ENCODE results near the gene GNAQ.

- TF ChIP-seq CTCF (IDR thresholded peaks at IDR 0.05 in 2 of 3, conservative IDR thresholded peaks at IDR 0.05 in 1 of 3; ENCODE audit: borderline replicate concordance in 1 of 3, insufficient read depth in 1 of 3, low read depth in 2 of 3, low read length in 2 of 3), result no peak
- TF ChIP-seq POLR2A (IDR thresholded peaks at IDR 0.05; ENCODE audit: borderline replicate concordance, extremely low read depth, insufficient read depth, insufficient read length), result no peak
- no peak for TF ChIP-seq EZH2 (IDR thresholded peaks at IDR 0.05)
- TF ChIP-seq REST (IDR thresholded peaks at IDR 0.05; ENCODE audit: low read depth), result no peak
Measured at GRCh38 chr9:78030296-78030552, 1.4 kb downstream of the GNAQ start.
